Measurements from ENCODE around the gene ITPR1.

The ITPR1 gene

GRCh38 chr3:4834403-4834866 lies 341.3 kb downstream of the ITPR1 start:
- Histone ChIP-seq H3K27me3 (ENCODE audit: insufficient read depth, poor library complexity, severe bottlenecking) (no peaks in the 10 kb centered on the region), H3K27ac (replicated peaks) (no peak overlapping the region), H3K4me3 (replicated peaks; ENCODE audit: insufficient read depth, low read length) (no peak overlapping the region)
- TF ChIP-seq SPI1 (IDR thresholded peaks at IDR 0.05; ENCODE audit: borderline replicate concordance, low read depth) (no peak; the same call in 1 of the 2 replicates), REST (IDR thresholded peaks at IDR 0.05; ENCODE audit: insufficient replicate concordance, low read depth) (no peak), POLR2AphosphoS5 (IDR thresholded peaks at IDR 0.05; ENCODE audit: low read depth) (peak; percentile 93), GABPA (IDR thresholded peaks at IDR 0.05; ENCODE audit: low read depth) (no peak), CTCF (IDR thresholded peaks at IDR 0.05; ENCODE audit: insufficient read depth, low read length) (no peak)
- DNase-seq (ENCODE audit: low read depth in 1 of 2, low spot score in 1 of 2) = peak; percentile 52 to 89

- TF ChIP-seq SPI1 (IDR thresholded peaks at IDR 0.05; ENCODE audit: borderline replicate concordance, low read depth) (no peak), GABPA (IDR thresholded peaks at IDR 0.05; ENCODE audit: low read depth) (no peak), POLR2AphosphoS5 (IDR thresholded peaks at IDR 0.05; ENCODE audit: low read depth) (no peak), REST (IDR thresholded peaks at IDR 0.05; ENCODE audit: insufficient replicate concordance, low read depth) (no peak), CTCF (IDR thresholded peaks at IDR 0.05; ENCODE audit: insufficient read depth, low read length) (no peak)
- Histone ChIP-seq H3K27ac (replicated peaks) (no peak overlapping the region), H3K4me3 (replicated peaks; ENCODE audit: insufficient read depth, low read length) (no peak overlapping the region), H3K27me3 (ENCODE audit: insufficient read depth, poor library complexity, severe bottlenecking) (no peaks in the 10 kb centered on the region)
- DNase-seq (ENCODE audit: low read depth in 1 of 2, low spot score in 1 of 2) = no peak
Observed at GRCh38 chr3:4835616-4836043, 342.5 kb downstream of the ITPR1 start.

- no peak overlapping the region for H3K4me3 ChIP-seq (replicated peaks; ENCODE audit: insufficient read depth, low read length)
- TF ChIP-seq POLR2AphosphoS5 (IDR thresholded peaks at IDR 0.05; ENCODE audit: low read depth) = no peak
- no peak for TF ChIP-seq CTCF (IDR thresholded peaks at IDR 0.05; ENCODE audit: insufficient read depth, low read length)
- TF ChIP-seq REST (IDR thresholded peaks at IDR 0.05; ENCODE audit: insufficient replicate concordance, low read depth) = no peak
- no peak for TF ChIP-seq GABPA (IDR thresholded peaks at IDR 0.05; ENCODE audit: low read depth)
- no peak for TF ChIP-seq SPI1 (IDR thresholded peaks at IDR 0.05; ENCODE audit: borderline replicate concordance, low read depth)
- no peak for DNase-seq (ENCODE audit: low read depth in 1 of 2, low spot score in 1 of 2)
- H3K27me3 ChIP-seq (ENCODE audit: insufficient read depth, poor library complexity, severe bottlenecking) = no peaks in the 10 kb centered on the region
- no peak overlapping the region for H3K27ac ChIP-seq (replicated peaks)
Observed at GRCh38 chr3:4836516-4836915, 343.4 kb downstream of the ITPR1 start.

Measured in HL-60 (cell line).